ENCODE measurements around the gene TRIM28.

DNA sequence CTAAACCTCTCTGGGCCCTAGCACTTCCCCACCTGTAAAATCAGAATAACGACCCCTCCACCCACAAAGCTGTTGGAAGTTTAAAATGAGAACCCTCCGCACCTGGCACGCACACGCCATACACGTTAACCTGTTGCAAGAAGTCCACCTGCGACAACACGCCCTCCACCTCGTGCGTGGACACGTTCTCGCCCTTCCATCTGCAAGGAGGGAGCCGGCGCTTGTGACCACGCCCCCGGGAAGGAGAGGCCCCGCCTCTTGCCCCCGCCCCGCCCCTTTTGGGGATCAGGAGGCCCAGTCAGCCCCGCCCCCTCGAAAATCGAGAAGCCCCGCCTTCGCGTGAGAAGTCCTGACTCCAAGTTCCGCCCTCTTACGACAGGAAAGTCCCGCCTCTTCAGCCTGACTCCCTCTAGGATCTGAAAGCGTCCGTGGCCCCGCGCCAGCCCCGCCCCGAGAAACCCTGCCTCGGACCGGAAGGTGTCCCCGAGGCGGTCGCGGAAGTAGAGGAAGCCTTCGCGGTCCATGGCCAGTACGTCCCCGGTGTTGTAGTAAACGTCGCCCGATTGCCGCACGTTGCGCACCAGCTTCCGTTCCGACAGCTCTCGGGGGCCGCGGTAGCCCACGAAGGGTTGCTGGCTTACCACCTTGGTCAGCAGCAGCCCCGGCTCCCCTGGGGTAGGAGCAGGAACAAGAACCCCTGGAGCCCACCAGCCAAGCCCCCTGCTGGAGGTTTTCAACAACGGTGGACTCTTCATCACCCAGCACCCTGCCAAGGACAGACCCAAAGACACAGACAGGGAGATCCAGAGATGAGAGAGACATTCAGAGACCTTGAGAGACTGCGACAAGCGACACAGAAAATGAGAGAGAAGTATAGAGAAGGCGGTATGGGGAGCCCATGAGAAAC, 44.6 kb upstream of the TRIM28 start:
- TF ChIP-seq, protein P1, sequence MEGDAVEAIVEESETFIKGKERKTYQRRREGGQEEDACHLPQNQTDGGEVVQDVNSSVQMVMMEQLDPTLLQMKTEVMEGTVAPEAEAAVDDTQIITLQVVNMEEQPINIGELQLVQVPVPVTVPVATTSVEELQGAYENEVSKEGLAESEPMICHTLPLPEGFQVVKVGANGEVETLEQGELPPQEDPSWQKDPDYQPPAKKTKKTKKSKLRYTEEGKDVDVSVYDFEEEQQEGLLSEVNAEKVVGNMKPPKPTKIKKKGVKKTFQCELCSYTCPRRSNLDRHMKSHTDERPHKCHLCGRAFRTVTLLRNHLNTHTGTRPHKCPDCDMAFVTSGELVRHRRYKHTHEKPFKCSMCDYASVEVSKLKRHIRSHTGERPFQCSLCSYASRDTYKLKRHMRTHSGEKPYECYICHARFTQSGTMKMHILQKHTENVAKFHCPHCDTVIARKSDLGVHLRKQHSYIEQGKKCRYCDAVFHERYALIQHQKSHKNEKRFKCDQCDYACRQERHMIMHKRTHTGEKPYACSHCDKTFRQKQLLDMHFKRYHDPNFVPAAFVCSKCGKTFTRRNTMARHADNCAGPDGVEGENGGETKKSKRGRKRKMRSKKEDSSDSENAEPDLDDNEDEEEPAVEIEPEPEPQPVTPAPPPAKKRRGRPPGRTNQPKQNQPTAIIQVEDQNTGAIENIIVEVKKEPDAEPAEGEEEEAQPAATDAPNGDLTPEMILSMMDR (conservative IDR thresholded peaks at IDR 0.05; ENCODE audit: low read depth, low read length): peak; percentile 43; the same call in 1 of the 2 replicates
- TF ChIP-seq EZH2 (IDR thresholded peaks at IDR 0.05; ENCODE audit: borderline replicate concordance, low read depth, low read length, poor library complexity, severe bottlenecking): no peak
